NT2/D1 (cell line): ENCODE measurements around the gene FBXL4.

ENCODE experiments used
- DNase-seq: peaks from one replicate; pipeline ENCODE4 v3.0.0-alpha.2; 2011; ENCODE audit warnings: low read depth, low spot score
- H3K27me3 ChIP-seq: 2 replicates; pipeline ENCODE4 v1.6.0; 2011; ENCODE audit warnings: mild to moderate bottlenecking; ENCODE audit not compliant: insufficient read length, insufficient read depth
- H3K36me3 ChIP-seq: 2 replicates; pipeline ENCODE4 v1.6.1; 2011; ENCODE audit warnings: mild to moderate bottlenecking, low read length, mixed read lengths; ENCODE audit not compliant: insufficient read depth, insufficient read length
- H3K4me1 ChIP-seq: 2 replicates; pipeline ENCODE4 v1.5.1; 2011; ENCODE audit not compliant: insufficient read depth, insufficient read length
- H3K4me3 ChIP-seq: 2 replicates; pipeline ENCODE4 v1.5.1; 2011; ENCODE audit warnings: low read depth; ENCODE audit not compliant: insufficient read length
- H3K9ac ChIP-seq: 2 replicates; pipeline ENCODE4 v1.6.0; 2011; ENCODE audit warnings: low read depth; ENCODE audit not compliant: insufficient read length
- H3K9me3 ChIP-seq: 2 replicates; pipeline ENCODE4 v1.5.1; 2011; ENCODE audit warnings: mild to moderate bottlenecking, low read length; ENCODE audit not compliant: insufficient read depth
- SUZ12 ChIP-seq: IDR thresholded peaks from 2 replicates; pipeline ENCODE4 v1.6.1; 2011; ENCODE audit not compliant: insufficient read length, insufficient read depth; ENCODE audit errors: extremely low read depth
- YY1 ChIP-seq: IDR thresholded peaks from 2 replicates; pipeline ENCODE4 v1.6.1; 2011; ENCODE audit not compliant: insufficient read length, insufficient read depth
- ZNF274 ChIP-seq: IDR thresholded peaks from 2 replicates; pipeline ENCODE4 v1.6.1; 2011; ENCODE audit warnings: mild to moderate bottlenecking, low read depth, low read length

FBXL4 gene

GRCh38 chr6:98932381-98932780, 15.4 kb downstream of the FBXL4 start:
- TF ChIP-seq SUZ12: no peak
- TF ChIP-seq ZNF274: no peak
- no peak for TF ChIP-seq YY1
- Histone ChIP-seq H3K9me3 (no peaks in the 10 kb centered on the region), H3K9ac (no peak overlapping the region), H3K4me1 (no peaks in the 10 kb centered on the region), H3K4me3 (no peak overlapping the region), H3K27me3 (no peaks in the 10 kb centered on the region), H3K36me3 (peaks cover 2% of the 10 kb centered on the region)
- DNase-seq: no peak

DNA sequence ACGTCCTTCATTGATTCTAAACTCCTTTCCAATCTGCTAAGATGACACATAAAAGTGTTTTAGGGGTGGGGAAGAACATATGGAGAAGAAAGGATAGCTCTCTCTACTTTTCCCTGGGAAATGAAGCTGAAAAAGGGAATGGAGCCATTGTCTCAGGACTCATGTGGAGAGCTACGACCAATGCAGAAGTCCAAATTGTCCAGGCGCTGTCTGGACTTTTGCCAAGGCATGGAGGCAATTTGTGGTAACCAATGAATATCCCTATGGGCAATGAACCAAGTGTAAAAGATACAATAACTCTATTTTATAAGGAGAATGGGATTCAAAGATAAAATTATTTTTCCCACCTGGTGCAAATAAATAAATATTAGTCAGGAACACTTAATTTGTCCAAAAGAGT, 16.1 kb downstream of the FBXL4 start:
- no peak for TF ChIP-seq YY1
- TF ChIP-seq ZNF274: no peak
- DNase-seq: no peak
- no peak overlapping the region for H3K4me3 ChIP-seq
- H3K4me1 ChIP-seq: no peaks in the 10 kb centered on the region
- no peaks in the 10 kb centered on the region for H3K9me3 ChIP-seq
- no peak overlapping the region for H3K9ac ChIP-seq
- H3K36me3 ChIP-seq: peaks cover 6% of the 10 kb centered on the region
- no peaks in the 10 kb centered on the region for H3K27me3 ChIP-seq

- DNase-seq: no peak
- Histone ChIP-seq H3K4me3 (no peak overlapping the region), H3K9ac (no peak overlapping the region), H3K36me3 (peaks cover 10% of the 10 kb centered on the region), H3K4me1 (no peaks in the 10 kb centered on the region), H3K9me3 (no peaks in the 10 kb centered on the region), H3K27me3 (no peaks in the 10 kb centered on the region)
- no peak for TF ChIP-seq SUZ12
- no peak for TF ChIP-seq ZNF274
- no peak for TF ChIP-seq YY1
Observed at GRCh38 chr6:98929498-98930060, 18.2 kb downstream of the FBXL4 start.

DNA sequence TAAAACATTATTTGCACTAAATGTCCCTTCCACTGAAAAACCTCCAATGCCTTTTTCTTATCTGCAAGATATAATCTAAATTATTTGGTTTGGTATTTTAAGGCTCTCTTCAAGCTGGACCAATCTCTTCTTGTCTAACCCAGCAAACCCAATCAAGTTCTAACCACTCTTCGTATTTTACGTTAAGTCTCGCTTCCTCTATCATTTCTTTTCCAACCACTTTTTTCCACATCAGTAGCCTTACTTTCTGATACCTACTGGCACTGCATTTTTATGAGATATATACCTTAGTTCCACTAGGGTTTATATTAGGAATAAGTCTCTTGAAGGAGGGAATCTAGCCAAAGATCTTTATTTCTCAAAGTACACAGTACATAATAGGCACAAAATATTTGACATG, 19.1 kb downstream of the FBXL4 start:
- H3K36me3 ChIP-seq: peaks cover 10% of the 10 kb centered on the region
- H3K4me1 ChIP-seq: no peaks in the 10 kb centered on the region
- no peak overlapping the region for H3K4me3 ChIP-seq
- H3K27me3 ChIP-seq: no peaks in the 10 kb centered on the region
- no peak for DNase-seq
- H3K9ac ChIP-seq: no peak overlapping the region
- TF ChIP-seq YY1: no peak
- TF ChIP-seq ZNF274: no peak
- TF ChIP-seq SUZ12: no peak
- H3K9me3 ChIP-seq: no peaks in the 10 kb centered on the region

- peaks cover 10% of the 10 kb centered on the region for H3K36me3 ChIP-seq
- no peaks in the 10 kb centered on the region for H3K9me3 ChIP-seq
- H3K27me3 ChIP-seq: no peaks in the 10 kb centered on the region
- no peak overlapping the region for H3K4me3 ChIP-seq
- TF ChIP-seq YY1 (no peak), SUZ12 (no peak), ZNF274 (no peak)
- DNase-seq: no peak
- H3K4me1 ChIP-seq: no peaks in the 10 kb centered on the region
- no peak overlapping the region for H3K9ac ChIP-seq
Observed at GRCh38 chr6:98927534-98927933, 20.2 kb downstream of the FBXL4 start.

- no peaks in the 10 kb centered on the region for H3K4me1 ChIP-seq
- no peak for DNase-seq
Observed at GRCh38 chr6:98925831-98926230, 21.9 kb downstream of the FBXL4 start.

DNA sequence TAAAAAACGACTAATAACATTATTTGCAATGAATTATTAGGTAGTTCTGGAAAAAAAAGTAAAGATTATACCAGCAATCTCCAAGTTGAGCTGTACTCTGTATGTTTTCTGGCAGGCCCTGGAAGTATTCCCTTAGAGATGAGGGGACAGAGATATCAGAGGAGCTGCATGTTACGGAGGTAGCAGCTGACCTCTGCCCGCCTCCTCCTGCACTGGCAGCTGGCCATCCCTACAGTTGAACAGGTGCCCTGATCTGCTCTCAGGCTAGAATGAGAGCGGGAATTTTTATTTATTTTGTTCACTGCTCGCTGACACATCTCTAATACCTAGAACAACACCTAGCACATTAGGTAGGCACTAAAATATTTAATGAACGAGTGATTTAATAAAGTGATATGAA, 23.1 kb downstream of the FBXL4 start:
- no peak for DNase-seq
- TF ChIP-seq ZNF274 (no peak), SUZ12 (no peak), YY1 (no peak)
- H3K4me1 ChIP-seq: no peaks in the 10 kb centered on the region
- H3K27me3 ChIP-seq: no peaks in the 10 kb centered on the region
- no peak overlapping the region for H3K9ac ChIP-seq
- no peaks in the 10 kb centered on the region for H3K9me3 ChIP-seq
- no peak overlapping the region for H3K4me3 ChIP-seq
- H3K36me3 ChIP-seq: peaks cover 8% of the 10 kb centered on the region

More at GRCh38 chr6:98925831-98926230, 21.9 kb downstream of the FBXL4 start:
- Histone ChIP-seq H3K9ac (no peak overlapping the region), H3K9me3 (no peaks in the 10 kb centered on the region), H3K4me3 (no peak overlapping the region), H3K36me3 (peaks cover 8% of the 10 kb centered on the region), H3K27me3 (no peaks in the 10 kb centered on the region)
- TF ChIP-seq SUZ12 (no peak), YY1 (no peak), ZNF274 (no peak)
